Measurements from ENCODE around the gene GAS2L2.

DNA sequence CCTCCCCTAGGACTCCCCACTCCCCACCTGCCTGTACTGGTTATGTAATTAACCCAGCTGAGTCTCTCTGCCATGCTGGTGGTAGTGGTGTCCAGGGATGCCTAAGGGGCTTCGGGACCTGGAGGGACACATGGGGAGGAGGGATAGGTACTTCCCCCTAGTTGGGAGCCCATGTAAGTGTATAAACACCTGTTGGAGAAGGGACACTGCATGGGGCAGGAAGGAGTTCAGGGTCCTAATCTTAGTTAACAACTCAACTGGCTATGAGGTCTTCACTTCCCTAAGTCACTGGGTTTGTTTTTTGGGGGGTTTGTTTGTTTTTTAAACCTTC, 20.3 kb downstream of the GAS2L2 start:
- TF ChIP-seq, protein P1, sequence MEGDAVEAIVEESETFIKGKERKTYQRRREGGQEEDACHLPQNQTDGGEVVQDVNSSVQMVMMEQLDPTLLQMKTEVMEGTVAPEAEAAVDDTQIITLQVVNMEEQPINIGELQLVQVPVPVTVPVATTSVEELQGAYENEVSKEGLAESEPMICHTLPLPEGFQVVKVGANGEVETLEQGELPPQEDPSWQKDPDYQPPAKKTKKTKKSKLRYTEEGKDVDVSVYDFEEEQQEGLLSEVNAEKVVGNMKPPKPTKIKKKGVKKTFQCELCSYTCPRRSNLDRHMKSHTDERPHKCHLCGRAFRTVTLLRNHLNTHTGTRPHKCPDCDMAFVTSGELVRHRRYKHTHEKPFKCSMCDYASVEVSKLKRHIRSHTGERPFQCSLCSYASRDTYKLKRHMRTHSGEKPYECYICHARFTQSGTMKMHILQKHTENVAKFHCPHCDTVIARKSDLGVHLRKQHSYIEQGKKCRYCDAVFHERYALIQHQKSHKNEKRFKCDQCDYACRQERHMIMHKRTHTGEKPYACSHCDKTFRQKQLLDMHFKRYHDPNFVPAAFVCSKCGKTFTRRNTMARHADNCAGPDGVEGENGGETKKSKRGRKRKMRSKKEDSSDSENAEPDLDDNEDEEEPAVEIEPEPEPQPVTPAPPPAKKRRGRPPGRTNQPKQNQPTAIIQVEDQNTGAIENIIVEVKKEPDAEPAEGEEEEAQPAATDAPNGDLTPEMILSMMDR (IDR thresholded peaks at IDR 0.05) = no peak
- no peak for TF ChIP-seq POLR2AphosphoS5 (IDR thresholded peaks at IDR 0.05)

All from sigmoid colon (tissue), 4 donors.